ENCODE results near the gene MXD3.
"Not testable (repeated sequence)": the region's sequence is repeated elsewhere in the genome, so short reads cannot be mapped to it uniquely, and the experiment has no call there.

Gene MXD3

DNA sequence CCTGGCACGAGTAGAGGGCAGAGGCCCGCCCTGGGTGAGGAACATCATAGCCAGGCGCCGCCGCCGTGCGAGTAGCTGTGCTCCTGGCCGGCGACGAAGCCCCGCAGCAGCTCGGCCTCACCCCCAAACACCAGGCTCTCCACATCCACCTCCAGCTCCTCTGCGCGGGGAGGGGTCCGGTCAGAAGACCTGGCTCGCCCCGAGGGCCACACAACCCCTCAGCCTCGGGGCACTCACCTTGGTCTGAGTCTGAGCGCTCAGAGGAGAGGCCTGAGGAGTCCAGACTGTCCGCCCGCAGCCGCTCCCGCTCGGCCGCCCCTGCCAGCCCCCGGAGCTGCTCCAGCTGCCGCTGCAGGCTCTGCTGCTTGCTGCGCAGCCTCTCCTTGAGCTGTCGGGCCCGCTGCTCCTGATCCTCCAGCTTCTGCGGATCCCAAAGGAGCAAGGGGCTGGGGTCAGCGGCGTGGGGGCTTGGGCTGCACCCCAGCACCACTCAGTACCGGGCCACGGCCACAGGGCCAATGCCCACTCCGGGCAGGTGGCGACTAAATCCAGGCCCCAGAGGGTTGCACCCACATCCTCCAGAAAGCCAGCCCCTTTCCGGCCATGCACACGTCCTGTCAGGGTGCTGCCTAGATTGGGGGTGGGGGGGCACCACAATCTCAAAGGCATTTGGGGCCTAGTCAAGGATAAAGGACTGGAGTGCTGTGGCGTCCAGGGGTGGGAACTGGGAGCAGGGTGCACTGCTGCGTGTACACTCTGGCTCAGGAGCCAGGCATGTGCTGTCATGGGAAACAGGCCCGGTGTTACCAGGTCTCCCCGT, 3.9 kb downstream of the MXD3 start:
- FAIRE-seq, result no peak
- TF ChIP-seq POLR2A (IDR thresholded peaks at IDR 0.05; ENCODE audit: low read depth, low read length), result no peak
- DNase-seq (ENCODE audit: insufficient read length, low spot score), result no peak

DNA sequence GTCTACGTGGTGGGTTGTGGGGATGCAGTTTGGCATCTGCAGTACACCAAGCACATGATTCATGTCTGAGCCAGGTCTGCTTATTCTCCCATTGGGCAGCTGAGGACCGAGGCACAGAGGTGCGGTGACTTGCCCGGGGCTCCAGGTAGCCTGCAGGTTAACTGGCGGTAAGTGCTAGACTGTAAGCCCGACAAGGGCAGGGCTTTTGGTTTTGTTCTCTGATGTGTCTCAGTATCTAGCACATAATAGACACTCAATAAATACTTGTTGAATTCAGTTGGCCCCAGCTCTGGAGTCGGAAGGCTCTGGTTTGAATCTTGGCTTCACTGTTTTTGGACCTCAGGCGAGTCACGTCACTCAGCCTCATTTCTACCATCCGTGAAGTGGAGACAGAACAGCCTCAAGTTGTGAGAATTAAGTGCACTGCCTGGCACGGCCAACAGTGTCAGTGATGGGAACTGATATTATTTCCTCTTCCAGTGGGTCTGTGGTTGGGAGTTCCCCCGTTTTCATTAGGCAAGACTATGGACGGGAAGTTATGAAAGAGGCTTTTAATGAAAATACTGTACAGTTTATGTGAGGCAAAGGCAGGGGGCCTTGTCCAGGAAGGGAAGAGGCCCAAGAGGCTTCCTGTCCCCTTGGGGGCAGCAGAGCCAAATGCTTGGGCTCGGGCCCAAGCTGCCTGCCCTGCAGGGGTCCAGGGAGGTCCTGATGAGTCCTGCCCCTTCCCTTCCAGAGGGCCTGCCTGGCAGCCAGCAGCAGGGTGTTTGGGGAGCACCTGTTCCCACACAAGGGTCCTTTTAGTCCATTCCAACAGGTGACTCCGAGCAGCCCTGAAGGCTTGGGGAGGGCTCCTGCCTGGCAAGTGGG, 4.8 kb downstream of the MXD3 start:
- FAIRE-seq, result no peak
- DNase-seq (ENCODE audit: insufficient read length, low spot score), result no peak
- no peak for TF ChIP-seq POLR2A (IDR thresholded peaks at IDR 0.05; ENCODE audit: low read depth, low read length)

- FAIRE-seq, result not testable (repeated sequence)
- DNase-seq (ENCODE audit: insufficient read length, low spot score), result peak; percentile 50
These were observed 5.5 kb downstream of the MXD3 start for GRCh38 chr5:177306103-177306640.

DNA sequence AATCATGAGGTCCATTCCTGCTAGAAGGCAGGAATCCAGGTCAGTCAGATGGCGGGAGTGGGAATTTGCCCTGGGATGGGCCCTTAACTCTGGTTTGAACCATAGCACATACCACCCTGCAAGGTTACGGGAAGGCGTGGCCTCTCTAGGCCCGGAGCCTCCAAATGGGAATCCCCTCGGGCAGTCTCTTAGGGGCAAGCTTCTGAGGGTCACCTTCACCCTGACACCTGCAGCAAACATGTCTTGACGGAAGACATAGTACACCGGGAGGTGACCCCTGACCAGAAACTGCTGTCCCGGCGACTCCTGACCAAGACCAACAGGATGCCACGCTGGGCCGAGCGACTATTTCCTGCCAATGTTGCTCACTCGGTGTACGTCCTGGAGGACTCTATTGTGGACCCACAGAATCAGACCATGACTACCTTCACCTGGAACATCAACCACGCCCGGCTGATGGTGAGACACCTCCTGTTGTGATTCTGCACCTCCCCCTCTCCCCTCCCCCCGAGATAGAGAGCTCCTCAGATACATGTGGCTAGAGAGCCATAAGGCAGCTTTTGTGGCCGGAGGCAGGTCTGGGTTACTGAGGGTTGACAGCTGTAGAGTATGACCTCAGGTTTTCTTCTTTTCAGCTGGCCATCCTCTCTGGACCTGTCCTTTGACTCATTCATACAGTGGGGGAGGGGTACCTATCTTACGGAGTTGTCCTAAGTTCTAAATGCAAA, 7.1 kb downstream of the MXD3 start:
- FAIRE-seq, result no peak
- no peak for TF ChIP-seq POLR2A (IDR thresholded peaks at IDR 0.05; ENCODE audit: low read depth, low read length)
- DNase-seq (ENCODE audit: insufficient read length, low spot score), result no peak

DNA sequence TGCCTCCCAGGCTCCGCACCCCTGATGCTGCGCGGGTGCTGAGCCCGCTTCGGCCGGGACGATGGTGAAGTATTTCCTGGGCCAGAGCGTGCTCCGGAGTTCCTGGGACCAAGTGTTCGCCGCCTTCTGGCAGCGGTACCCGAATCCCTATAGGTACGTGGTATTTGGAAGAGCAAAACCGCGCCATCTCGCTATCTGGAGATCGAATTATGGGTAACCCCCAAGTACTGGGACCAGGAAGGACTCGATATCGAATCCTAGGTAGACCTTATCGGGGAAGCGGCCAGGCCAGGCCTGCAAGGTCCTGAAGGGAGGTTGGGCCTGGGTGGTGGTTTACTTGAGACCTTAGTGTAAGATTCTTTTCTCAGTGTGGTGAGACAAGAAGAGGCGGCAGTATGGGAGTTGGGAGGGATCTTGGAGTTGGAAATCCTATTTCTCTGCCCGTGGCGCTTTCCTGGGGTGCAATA, 7.7 kb downstream of the MXD3 start:
- DNase-seq (ENCODE audit: insufficient read length, low spot score), result no peak
- FAIRE-seq, result no peak
- TF ChIP-seq POLR2A (IDR thresholded peaks at IDR 0.05; ENCODE audit: low read depth, low read length), result no peak

- FAIRE-seq (no peak), DNase-seq (ENCODE audit: insufficient read length, low spot score) (peak; percentile 78)
- TF ChIP-seq POLR2A (IDR thresholded peaks at IDR 0.05; ENCODE audit: low read depth, low read length), result peak; percentile 67
These were observed 8.4 kb downstream of the MXD3 start, which contains the start of the genes PRELID1 and RAB24 for GRCh38 chr5:177303121-177303924. PRELID1 (plus strand) TSS chr5:177303799; CDS start chr5:177303986, 187 bp downstream. RAB24 (minus strand) TSS chr5:177303719; CDS start chr5:177303288, 431 bp downstream.

DNA sequence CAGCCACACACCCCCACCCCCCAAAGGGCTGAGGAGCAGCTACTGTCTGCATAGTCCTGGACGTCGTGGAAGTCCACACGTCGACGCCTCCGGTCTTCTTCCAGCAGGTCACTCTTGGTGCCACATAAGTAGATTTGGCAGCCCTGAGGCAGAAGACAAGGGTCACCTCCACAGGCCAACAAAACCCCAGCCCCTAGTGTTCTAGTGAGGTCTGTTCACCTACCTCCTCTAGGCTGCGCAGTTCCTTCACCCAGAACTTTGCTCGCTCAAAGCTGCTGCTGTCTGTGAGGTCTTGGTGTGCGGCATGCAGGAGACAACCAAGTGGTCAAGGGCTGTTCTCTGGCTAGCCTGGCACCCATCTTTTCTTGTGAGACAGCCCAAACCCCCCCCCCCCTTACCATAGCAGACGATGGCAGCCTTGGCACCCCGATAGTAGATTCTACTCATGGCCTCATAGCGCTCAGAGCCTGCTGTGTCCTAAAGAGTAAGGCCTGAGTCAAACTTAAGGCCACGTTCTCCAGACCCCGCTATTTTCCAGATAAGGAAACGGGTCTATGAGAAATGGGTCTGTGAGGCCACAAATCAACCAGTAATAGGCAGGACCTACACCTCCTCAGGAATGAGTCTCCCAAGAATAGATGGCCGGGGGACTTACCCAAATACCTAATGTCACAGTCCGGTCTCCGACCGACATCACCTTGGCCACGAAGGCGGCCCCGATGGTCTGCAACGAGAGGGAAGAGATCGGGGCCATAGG, 9.2 kb downstream of the MXD3 start:
- TF ChIP-seq POLR2A (IDR thresholded peaks at IDR 0.05; ENCODE audit: low read depth, low read length), result no peak
- FAIRE-seq (no peak), DNase-seq (ENCODE audit: insufficient read length, low spot score) (no peak)

- TF ChIP-seq POLR2A (IDR thresholded peaks at IDR 0.05; ENCODE audit: low read depth, low read length), result no peak
- FAIRE-seq (no peak), DNase-seq (ENCODE audit: insufficient read length, low spot score) (no peak)
These were observed 10.1 kb downstream of the MXD3 start for GRCh38 chr5:177301503-177302165.

- FAIRE-seq (no peak), DNase-seq (ENCODE audit: insufficient read length, low spot score) (no peak)
- no peak for TF ChIP-seq POLR2A (IDR thresholded peaks at IDR 0.05; ENCODE audit: low read depth, low read length)
These were observed 10.7 kb downstream of the MXD3 start for GRCh38 chr5:177300951-177301350.

DNA sequence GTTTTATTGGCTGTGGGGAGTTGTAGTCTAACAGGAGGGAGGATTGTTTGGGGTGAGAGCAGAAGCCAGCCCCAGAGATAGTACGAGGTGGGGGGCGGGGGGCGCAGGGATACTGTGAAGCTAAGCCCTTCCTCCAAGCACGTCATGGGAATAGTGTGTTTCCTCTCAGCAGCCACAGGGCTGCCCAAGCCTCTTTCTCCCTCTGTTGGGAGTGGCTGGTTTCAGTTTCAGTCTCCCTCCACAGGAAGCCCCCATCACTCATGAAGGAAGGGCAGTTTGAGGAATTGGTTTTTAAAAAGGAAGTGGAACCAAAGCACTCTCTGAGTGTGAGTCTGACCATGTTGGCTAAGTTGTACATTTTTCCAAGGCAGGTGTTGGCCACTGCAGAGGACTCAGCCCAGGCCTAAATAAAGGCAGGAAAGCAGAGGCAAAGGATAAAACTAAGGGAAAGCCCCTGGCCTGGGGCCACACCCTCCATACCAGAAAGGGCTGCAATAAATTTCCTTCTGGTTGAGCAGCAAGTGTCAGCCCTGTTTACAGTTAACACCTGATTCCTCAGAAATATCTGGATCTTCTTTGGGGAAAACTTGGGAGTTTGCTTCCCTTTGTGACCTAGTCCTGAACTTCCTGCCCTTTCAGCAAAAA, 11.3 kb downstream of the MXD3 start:
- DNase-seq (ENCODE audit: insufficient read length, low spot score) (no peak), FAIRE-seq (no peak)
- no peak for TF ChIP-seq POLR2A (IDR thresholded peaks at IDR 0.05; ENCODE audit: low read depth, low read length)

DNA sequence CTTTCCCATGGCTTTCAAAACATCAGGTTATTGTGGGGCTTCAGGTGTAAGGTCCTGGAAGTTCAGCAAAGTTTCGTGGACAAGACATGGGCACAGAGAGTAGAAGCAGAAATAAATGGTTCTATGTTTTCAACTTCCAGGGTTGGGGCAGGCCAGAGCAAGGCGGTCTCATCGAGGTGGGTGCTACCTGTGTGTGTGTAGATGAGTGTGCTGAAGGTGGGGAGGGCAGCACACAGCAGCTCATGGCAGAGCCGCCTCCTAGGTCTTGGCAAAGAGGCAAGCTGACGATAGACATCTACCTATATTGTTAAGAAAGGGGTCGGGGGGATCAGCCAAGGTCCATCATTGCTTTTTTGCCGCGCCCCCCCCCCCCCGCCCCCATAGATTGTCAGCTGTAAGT, 12.0 kb downstream of the MXD3 start:
- DNase-seq (ENCODE audit: insufficient read length, low spot score), result no peak
- no peak for FAIRE-seq
- TF ChIP-seq POLR2A (IDR thresholded peaks at IDR 0.05; ENCODE audit: low read depth, low read length), result no peak

Data from H54 (cell line).